GM12878 (cell line): ENCODE results near the gene CPA4. TPM values are rescaled to one million over a fixed set of nuclear protein-coding genes. Genes with fewer than 3 reads are reported as not detected.
A peak's percentile ranks its signal among the peaks of the same experiment; 100 is the strongest.

Source experiments
- ATAC-seq: fragments of 200-7000 bp; cut with Tn5 transposase; 3 replicates; pipeline ENCODE4 v1.9.1; 2020; ENCODE audit warnings: mild to moderate bottlenecking, moderate library complexity
- BruUV-seq: library from RNA; stranded (reverse); fragments of 400-500 nt; replicated peaks from 2 replicates; lab custom pipeline; 2021; lab: Mats Ljungman, UMichigan
- CTCF ChIA-PET: fragments of 300-600 bp; sonication (Branson Sonifier 250); formaldehyde crosslinking; extraction: SDS; loops from one replicate; lab custom pipeline; 2021; ENCODE audit warnings: inconsistent platforms; lab: Yijun Ruan, JAX
- POLR2A ChIA-PET: fragments of 350-600 bp; formaldehyde crosslinking; extraction: SDS; loops from one replicate; lab custom pipeline; 2021; ENCODE audit warnings: inconsistent platforms; lab: Charles Lee
- RAD21 ChIA-PET: fragments of 300-600 bp; sonication (Branson Sonifier 250); formaldehyde crosslinking; loops from one replicate; lab custom pipeline; 2023; ENCODE audit warnings: antibody characterized with exemption; ENCODE audit not compliant: unreplicated experiment; lab: Charles Lee
- SMC1A ChIA-PET: fragments of 300-600 bp; sonication (Branson Sonifier 250); formaldehyde crosslinking; loops from one replicate; lab custom pipeline; 2023; ENCODE audit not compliant: unreplicated experiment, uncharacterized antibody; lab: Charles Lee
- DNase-seq: peaks from one replicate; pipeline ENCODE4 v3.0.0-alpha.2; 2011; ENCODE audit warnings: low read depth, low spot score
- FAIRE-seq: peaks from 3 replicates; lab custom pipeline; 2011; peaks lifted over from hg19 to GRCh38; lab: Jason Lieb, UNC
- H2AFZ ChIP-seq: 2 replicates; pipeline ENCODE4 v1.6.0; 2011; ENCODE audit warnings: low read depth, low read length, control low read depth; ENCODE audit not compliant: control insufficient read depth
- H3K27ac ChIP-seq: 2 replicates; pipeline ENCODE4 v1.5.1; 2011; ENCODE audit warnings: control low read depth; ENCODE audit not compliant: control insufficient read depth, insufficient read depth
- H3K27me3 ChIP-seq, 2 experiments: replicated peaks in 1 of 2; 2 replicates each; pipeline versions ENCODE4 v1.6.0 to v1.6.1; 2011; ENCODE audit warnings: low read length in 1 of 2; ENCODE audit not compliant: control insufficient read depth in 2 of 2, insufficient read depth in 2 of 2
- H3K36me3 ChIP-seq, 2 experiments: 2 replicates each; pipeline ENCODE4 v1.5.1; 2011; ENCODE audit warnings: low read length in 1 of 2; ENCODE audit not compliant: control insufficient read depth in 2 of 2, insufficient read depth in 2 of 2
- H3K4me1 ChIP-seq: 2 replicates; pipeline ENCODE4 v1.6.1; 2011; ENCODE audit warnings: mild to moderate bottlenecking, low read length, moderate library complexity, mixed read lengths; ENCODE audit not compliant: control insufficient read depth, insufficient read depth
- H3K4me2 ChIP-seq: 2 replicates; pipeline ENCODE4 v1.6.0; 2011; ENCODE audit warnings: control low read depth; ENCODE audit not compliant: control insufficient read depth, insufficient read depth
- H3K4me3 ChIP-seq: fragments of 200-600 bp; sonication (generic); 2 replicates; pipeline ENCODE4 v1.5.1; 2016
- H3K79me2 ChIP-seq: 2 replicates; pipeline ENCODE4 v1.6.0; 2011; ENCODE audit warnings: low read length; ENCODE audit not compliant: control insufficient read depth, insufficient read depth
- H3K9ac ChIP-seq: 2 replicates; pipeline ENCODE4 v1.8.0; 2011; ENCODE audit warnings: low read length, control low read depth, mixed read lengths; ENCODE audit not compliant: control insufficient read depth, insufficient read depth
- H3K9me3 ChIP-seq: replicated peaks from 3 replicates; pipeline ENCODE4 v1.5.1; 2011; ENCODE audit warnings: mild to moderate bottlenecking, low read length; ENCODE audit not compliant: control insufficient read depth, insufficient read depth
- H4K20me1 ChIP-seq: 2 replicates; pipeline ENCODE4 v1.6.0; 2011; ENCODE audit not compliant: control insufficient read depth, insufficient read depth
- ATF7 ChIP-seq: fragments of 450-650 bp; IDR thresholded peaks from 2 replicates; pipeline ENCODE4 v1.6.1; 2016; ENCODE audit warnings: low read depth, mild to moderate bottlenecking
- CBFB ChIP-seq: IDR thresholded peaks from 2 replicates; pipeline ENCODE4 v1.6.1; 2016; ENCODE audit warnings: antibody characterized with exemption, low read depth
- CHD1 ChIP-seq: IDR thresholded peaks from 2 replicates; pipeline ENCODE4 v1.6.1; 2012; ENCODE audit warnings: low read depth, low read length, improper control_type of control experiment
- IKZF1 ChIP-seq: fragments of 450-650 bp; conservative IDR thresholded peaks from 2 replicates; pipeline ENCODE4 v1.6.1; 2017; ENCODE audit warnings: antibody characterized with exemption, mild to moderate bottlenecking
- NR2C2 ChIP-seq: IDR thresholded peaks from 2 replicates; pipeline ENCODE4 v1.6.1; 2011; ENCODE audit warnings: borderline replicate concordance, low read depth; ENCODE audit not compliant: control insufficient read depth, insufficient read length
- PML ChIP-seq: IDR thresholded peaks from 2 replicates; pipeline ENCODE4 v1.6.1; 2012; ENCODE audit warnings: low read length, inconsistent platforms
- RB1 ChIP-seq: fragments of 450-650 bp; formaldehyde crosslinking; IDR thresholded peaks from 2 replicates; pipeline ENCODE4 v1.6.1; 2017; ENCODE audit warnings: mild to moderate bottlenecking, borderline replicate concordance
- SMAD1 ChIP-seq: fragments of 450-650 bp; IDR thresholded peaks from 2 replicates; pipeline ENCODE4 v1.6.1; 2018; ENCODE audit warnings: mild to moderate bottlenecking, low read depth; ENCODE audit not compliant: partially characterized antibody
- STAT3 ChIP-seq: IDR thresholded peaks from 2 replicates; pipeline ENCODE4 v1.6.1; 2011; ENCODE audit warnings: low read depth, low read length, improper control_type of control experiment
- ZBED1 ChIP-seq: IDR thresholded peaks from 2 replicates; pipeline ENCODE4 v1.6.1; 2016; ENCODE audit warnings: borderline replicate concordance
- ZNF207 ChIP-seq: fragments of 450-650 bp; IDR thresholded peaks from 2 replicates; pipeline ENCODE4 v1.6.1; 2014; ENCODE audit warnings: antibody characterized with exemption, mild to moderate bottlenecking, borderline replicate concordance
- WGBS: methylation state at CpG from one replicate; pipeline ENCODE4 v1.1.6; 2016; ENCODE audit warnings: low lambda C conversion rate; ENCODE audit not compliant: insufficient replicate concordance, insufficient coverage; ENCODE audit errors: missing lambda C conversion rate; 5-methylcytosine and 5-hydroxymethylcytosine counted together
- in situ Hi-C: fragments of 300-500 bp; cut with MboI; formaldehyde crosslinking; loops from 9 replicates; pipeline ENCODE4 v1.14.3; 2018; ENCODE audit warnings: mixed read lengths
- intact Hi-C: fragments of 100-400 bp; cut with micrococcal nuclease; formaldehyde crosslinking; loops from one replicate; pipeline ENCODE4 v1.14.2; 2022; ENCODE audit not compliant: unreplicated experiment
- polyA plus RNA-seq, 11 experiments: library from polyadenylated mRNA; depleted of rRNA in 4 of 11; unstranded in 6 of 11; stranded (reverse) in 5 of 11; fragments of >200 nt; fragmentation: Nextera tagmentation in 4 of 11; fragmentation: Illumina TruSeq in 1 of 11; extraction: Ambion mirVana in 4 of 11; extraction: Trizol in 1 of 11; gene quantifications; 1 replicate in 1 of 11; 2 replicates in 10 of 11; pipeline versions ENCODE4 v1.2.1 to v1.2.3, GENCODE V29; 2011 to 2016; ENCODE audit warnings: inconsistent platforms in 2 of 11, missing spikeins in 2 of 11, low read depth in 1 of 11
- total RNA-seq, 4 experiments: library from RNA; depleted of rRNA in 3 of 4; stranded (reverse); fragments of >200 nt in 3 of 4; fragmentation: Illumina TruSeq in 1 of 4; extraction: Trizol in 1 of 4; gene quantifications; 2 replicates each; pipeline versions ENCODE4 v1.2.1 to v1.2.3, GENCODE V29; 2013 to 2021
- TF ChIP-seq, protein P1 (sequence below): fragments of 450-650 bp; IDR thresholded peaks from 2 replicates; pipeline ENCODE4 v1.6.1; 2018; ENCODE audit warnings: mild to moderate bottlenecking, low read depth, moderate library complexity; ENCODE audit not compliant: partially characterized antibody
- TF ChIP-seq, protein P2 (sequence below): fragments of 150-350 bp; IDR thresholded peaks from 2 replicates; pipeline ENCODE4 v1.6.1; 2014; ENCODE audit warnings: mild to moderate bottlenecking, low read depth, low read length

Gene CPA4
- total and polyA plus RNA-seq, 10 of the 15 experiments (the other 5 are each of a cell fraction or from before 2014, with no cell fraction given), result 0.05 to 0.35 (median 0.18) TPM; not detected in 1

GRCh38 chr7:130352194-130353074, 59.5 kb downstream of the CPA4 start:
- H3K4me2 ChIP-seq, result no peak overlapping the region
- H3K4me3 ChIP-seq, result no peak overlapping the region
- intact Hi-C loops, result no loop called here
- in situ Hi-C loops, result no loop called here
- H3K27me3 ChIP-seq, result no peaks in the 10 kb centered on the region
- no TSS peak for BruUV-seq
- SMC1A ChIA-PET, result interaction anchor here (1.1 to 1.2 kb wide), 2 partner anchors 13 to 16 kb away, joined by 3 read pairs; no protein-coding TSS in a partner anchor
- CTCF ChIA-PET, result no interaction called here
- RAD21 ChIA-PET, result no interaction called here
- H4K20me1 ChIP-seq, result no peaks in the 10 kb centered on the region
- WGBS, result 93% methylated on average over 18 of the region's 20 CpGs
- FAIRE-seq (no peak), ATAC-seq (no peak), DNase-seq (no peak)
- peaks cover 21% of the 10 kb centered on the region for H3K4me1 ChIP-seq
- no peaks in the 10 kb centered on the region for H3K79me2 ChIP-seq
- POLR2A ChIA-PET, result interaction anchor here (0.6 kb wide), 1 partner anchor 670 kb away, joined by 3 read pairs; no protein-coding TSS in a partner anchor
- no peak for TF ChIP-seq PML
- no peaks in the 10 kb centered on the region for H3K9me3 ChIP-seq
- H3K27ac ChIP-seq, result peak overlapping the region; percentile 73; the same call in 1 of the 2 replicates
- H2AFZ ChIP-seq, result no peak overlapping the region
- H3K9ac ChIP-seq, result no peak overlapping the region
- H3K36me3 ChIP-seq, result no peaks in the 10 kb centered on the region

GRCh38 chr7:130353196-130353595, 60.2 kb downstream of the CPA4 start:
- no TSS peak for BruUV-seq
- no peaks in the 10 kb centered on the region for H3K36me3 ChIP-seq
- H3K9ac ChIP-seq, result no peak overlapping the region
- ChIA-PET SMC1A (interaction anchor here (1.1 kb wide), 1 partner anchor 16 kb away, joined by 3 read pairs; no protein-coding TSS in a partner anchor), RAD21 (no interaction called here), CTCF (no interaction called here), POLR2A (no interaction called here)
- WGBS, result 90% methylated on average over 7 of the region's 7 CpGs
- H3K27ac ChIP-seq, result no peak overlapping the region
- no peak overlapping the region for H3K4me2 ChIP-seq
- FAIRE-seq, result no peak
- no peaks in the 10 kb centered on the region for H3K79me2 ChIP-seq
- DNase-seq, result no peak
- H3K9me3 ChIP-seq, result no peaks in the 10 kb centered on the region
- no peaks in the 10 kb centered on the region for H3K27me3 ChIP-seq
- H3K4me1 ChIP-seq, result peaks cover 21% of the 10 kb centered on the region
- in situ Hi-C loops, result no loop called here
- H2AFZ ChIP-seq, result no peak overlapping the region
- H4K20me1 ChIP-seq, result no peaks in the 10 kb centered on the region
- intact Hi-C loops, result no loop called here
- no peak for ATAC-seq
- no peak overlapping the region for H3K4me3 ChIP-seq
- TF ChIP-seq RB1 (no peak), CHD1 (no peak), STAT3 (no peak), SMAD1 (no peak), ZNF207 (no peak), CBFB (no peak), ZBED1 (no peak), ATF7 (no peak), IKZF1 (no peak), NR2C2 (no peak)
- TF ChIP-seq, protein P1, sequence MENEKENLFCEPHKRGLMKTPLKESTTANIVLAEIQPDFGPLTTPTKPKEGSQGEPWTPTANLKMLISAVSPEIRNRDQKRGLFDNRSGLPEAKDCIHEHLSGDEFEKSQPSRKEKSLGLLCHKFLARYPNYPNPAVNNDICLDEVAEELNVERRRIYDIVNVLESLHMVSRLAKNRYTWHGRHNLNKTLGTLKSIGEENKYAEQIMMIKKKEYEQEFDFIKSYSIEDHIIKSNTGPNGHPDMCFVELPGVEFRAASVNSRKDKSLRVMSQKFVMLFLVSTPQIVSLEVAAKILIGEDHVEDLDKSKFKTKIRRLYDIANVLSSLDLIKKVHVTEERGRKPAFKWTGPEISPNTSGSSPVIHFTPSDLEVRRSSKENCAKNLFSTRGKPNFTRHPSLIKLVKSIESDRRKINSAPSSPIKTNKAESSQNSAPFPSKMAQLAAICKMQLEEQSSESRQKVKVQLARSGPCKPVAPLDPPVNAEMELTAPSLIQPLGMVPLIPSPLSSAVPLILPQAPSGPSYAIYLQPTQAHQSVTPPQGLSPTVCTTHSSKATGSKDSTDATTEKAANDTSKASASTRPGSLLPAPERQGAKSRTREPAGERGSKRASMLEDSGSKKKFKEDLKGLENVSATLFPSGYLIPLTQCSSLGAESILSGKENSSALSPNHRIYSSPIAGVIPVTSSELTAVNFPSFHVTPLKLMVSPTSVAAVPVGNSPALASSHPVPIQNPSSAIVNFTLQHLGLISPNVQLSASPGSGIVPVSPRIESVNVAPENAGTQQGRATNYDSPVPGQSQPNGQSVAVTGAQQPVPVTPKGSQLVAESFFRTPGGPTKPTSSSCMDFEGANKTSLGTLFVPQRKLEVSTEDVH, result no peak
- TF ChIP-seq, protein P2, sequence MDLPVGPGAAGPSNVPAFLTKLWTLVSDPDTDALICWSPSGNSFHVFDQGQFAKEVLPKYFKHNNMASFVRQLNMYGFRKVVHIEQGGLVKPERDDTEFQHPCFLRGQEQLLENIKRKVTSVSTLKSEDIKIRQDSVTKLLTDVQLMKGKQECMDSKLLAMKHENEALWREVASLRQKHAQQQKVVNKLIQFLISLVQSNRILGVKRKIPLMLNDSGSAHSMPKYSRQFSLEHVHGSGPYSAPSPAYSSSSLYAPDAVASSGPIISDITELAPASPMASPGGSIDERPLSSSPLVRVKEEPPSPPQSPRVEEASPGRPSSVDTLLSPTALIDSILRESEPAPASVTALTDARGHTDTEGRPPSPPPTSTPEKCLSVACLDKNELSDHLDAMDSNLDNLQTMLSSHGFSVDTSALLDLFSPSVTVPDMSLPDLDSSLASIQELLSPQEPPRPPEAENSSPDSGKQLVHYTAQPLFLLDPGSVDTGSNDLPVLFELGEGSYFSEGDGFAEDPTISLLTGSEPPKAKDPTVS, result no peak
